Measurements from ENCODE around the gene NFASC.

NFASC gene

DNA sequence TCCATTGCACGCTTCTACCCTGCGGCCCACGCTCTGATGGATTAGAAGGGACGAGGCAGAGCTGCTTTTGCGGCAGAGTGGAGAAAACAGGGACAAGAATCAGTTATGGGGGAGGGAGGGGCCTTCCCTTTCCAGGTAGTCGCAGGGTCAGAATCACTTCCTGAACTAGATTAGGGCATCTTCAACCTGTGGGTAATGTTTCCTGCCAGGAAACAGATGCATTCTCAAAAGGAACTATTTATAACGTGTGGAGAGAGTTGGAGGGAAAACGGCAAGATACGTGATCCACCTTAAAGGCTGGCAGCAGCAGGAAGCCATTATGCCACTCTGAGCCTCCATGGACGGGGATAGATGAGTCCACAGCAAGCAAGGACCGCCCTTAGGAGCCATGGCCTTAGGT is 112.5 kb downstream of the NFASC start:
- DNase-seq (ENCODE audit: low read depth): no peak

DNA sequence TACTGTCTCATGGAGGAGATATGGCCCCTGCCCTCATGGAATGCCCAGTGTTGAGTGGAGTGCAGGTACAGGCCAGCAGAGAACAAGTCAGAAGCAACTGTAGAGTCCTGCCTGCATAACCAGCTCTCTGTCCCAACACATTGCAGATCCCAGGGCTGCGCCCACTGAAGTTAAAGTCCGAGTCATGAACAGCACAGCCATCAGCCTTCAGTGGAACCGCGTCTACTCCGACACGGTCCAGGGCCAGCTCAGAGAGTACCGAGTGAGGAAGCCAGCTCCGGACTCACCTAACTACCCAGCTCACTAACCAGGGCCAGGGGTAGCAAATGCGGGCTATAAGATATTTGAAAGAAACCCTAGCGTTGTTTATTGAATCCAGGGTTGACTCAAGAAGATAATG is 113.2 kb downstream of the NFASC start:
- no peak for DNase-seq (ENCODE audit: low read depth)

DNA sequence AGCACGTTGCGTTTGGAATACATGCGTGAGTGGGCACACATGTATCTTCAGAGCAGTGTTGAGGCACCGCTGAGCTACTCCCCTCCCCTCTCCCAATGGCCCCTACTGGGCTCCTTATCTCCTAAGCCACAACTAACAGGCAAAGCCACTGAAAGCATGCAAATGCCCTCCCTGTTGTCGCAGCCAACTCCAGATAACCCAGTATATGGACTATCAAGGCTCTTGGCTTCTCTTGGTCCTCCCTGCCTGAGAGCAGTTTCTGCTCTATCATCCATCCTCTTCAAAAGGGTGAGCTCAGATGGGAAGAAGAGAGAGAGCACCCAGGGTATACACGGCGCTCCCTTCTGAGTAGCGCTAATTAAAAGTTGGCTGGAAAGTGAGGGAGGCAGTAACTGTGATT is 113.8 kb downstream of the NFASC start:
- no peak for DNase-seq (ENCODE audit: low read depth)

DNA sequence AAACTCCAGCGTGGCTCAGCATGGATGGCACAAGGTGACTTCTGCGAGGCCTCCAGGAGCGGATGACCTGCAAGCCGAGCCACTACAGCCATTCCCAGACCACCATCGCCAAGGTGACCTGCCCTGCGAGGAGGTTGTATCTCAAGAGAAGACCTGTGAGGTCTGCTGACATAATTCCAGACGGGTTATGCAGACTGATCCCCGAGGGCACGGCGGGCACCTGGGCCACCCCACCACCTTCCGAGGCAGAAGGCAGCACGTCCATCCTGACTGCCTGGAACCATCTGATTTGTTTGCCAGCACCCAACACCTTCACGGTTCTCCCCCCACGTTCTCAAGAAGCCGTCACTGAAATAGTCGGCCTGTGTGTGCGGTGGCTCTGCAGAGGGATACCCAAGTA is 115.5 kb downstream of the NFASC start:
- no peak for DNase-seq (ENCODE audit: low read depth)

DNA sequence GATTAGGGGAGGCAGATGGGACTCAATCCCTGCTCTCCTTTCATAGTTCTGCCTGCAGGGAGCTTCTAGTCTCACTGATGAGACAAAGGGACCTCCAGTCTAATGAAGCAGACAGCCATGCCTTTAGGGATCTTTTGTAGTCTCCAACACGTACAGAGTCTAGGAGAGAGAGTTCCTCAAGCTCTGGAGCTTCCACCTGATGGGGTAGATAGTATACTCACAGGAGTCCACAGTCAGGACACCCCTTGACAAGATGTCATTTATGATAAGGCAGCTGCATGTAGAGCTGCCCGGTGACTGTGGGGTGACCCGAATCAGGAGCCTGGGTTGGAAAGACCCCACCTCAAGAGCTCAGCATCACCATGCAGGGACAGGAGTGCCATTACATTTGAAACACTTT is 117.0 kb downstream of the NFASC start:
- DNase-seq (ENCODE audit: low read depth): no peak

DNA sequence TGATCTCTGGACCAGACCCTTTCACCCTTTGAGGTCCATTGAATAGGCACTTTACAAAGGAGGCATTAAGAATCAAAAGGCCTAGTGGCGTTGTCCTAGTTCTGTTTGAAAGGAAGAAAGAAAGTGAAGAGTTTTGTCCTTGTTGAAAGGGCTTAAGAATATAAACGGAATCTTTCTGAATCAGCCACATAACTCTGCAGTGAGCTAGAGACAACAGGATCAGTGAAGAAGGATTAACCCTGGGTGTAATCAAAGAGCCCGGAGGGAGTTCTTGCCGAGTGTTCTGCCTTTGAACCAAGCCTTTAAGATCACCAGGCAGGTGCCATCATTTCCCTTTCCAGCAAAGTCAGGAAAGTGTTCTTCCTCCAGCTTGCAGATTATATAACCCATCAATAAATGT is 117.5 kb downstream of the NFASC start:
- DNase-seq (ENCODE audit: low read depth): no peak

DNA sequence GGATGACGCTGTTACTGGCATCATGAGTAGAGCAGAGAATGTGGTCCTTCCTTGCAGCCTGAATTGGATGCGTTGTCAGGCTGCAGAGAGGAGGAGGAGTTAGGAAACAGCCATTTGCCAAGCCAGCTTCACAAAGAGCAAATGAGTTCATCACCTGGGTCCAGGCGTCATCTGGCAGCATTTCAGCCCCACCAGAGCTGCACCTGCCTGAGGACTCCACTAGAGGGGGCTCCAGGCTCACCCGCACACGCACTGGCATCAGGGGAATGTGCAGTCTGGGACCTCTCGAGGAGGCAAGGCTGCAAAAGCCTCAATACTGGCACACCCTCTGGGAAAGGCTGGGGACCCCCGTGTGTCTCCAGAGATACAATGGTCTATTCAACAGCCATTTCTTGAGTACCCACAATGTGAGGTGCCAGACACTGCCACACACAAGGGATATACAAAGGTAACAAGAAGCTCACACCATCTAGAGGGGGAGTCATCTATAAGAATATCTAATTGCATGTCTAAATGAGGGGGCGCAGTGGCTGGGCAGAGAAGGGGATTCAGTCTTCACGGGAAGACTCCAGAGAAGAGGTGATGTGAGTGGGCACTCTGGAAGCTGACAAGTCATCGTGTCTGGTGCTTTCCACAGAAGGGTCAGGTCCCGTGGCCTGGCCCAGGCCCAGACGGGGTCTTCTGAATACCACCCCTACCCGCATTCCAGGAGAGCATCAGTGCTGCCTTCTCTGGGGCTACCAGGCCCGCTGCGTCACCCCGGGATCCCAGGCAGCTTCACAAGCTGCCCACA is 118.8 kb downstream of the NFASC start:
- peak; percentile 6 for DNase-seq (ENCODE audit: low read depth)

DNA sequence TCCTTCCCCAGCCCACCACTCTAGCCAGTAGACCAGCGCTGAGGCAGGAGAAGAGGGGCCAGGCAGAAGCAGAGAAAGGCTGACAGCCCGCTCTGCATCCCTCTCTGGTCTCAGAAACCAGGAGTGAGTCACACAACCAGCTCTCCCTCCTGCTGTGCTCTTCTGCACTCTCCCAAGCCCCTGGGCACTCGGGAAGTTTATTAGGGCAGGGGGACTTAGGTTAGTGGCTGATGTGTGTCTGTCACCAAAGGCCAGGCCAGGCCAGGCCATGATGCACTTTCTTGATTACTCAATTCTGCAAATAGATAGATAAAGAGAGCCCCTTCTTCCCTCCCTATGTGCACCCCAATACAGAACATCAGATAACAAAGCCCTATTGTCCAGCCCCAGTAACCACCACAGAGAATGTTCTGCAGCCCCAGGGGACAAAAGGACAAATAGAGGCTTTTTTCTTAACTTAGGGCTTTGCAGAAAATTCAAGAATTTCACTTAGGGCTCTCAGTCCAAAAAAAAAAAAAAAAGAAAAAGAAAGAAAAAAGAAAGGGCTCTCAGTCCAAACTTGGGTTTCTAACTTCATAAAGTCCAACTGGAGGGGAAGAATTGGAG is 119.5 kb downstream of the NFASC start:
- DNase-seq (ENCODE audit: low read depth): no peak

DNA sequence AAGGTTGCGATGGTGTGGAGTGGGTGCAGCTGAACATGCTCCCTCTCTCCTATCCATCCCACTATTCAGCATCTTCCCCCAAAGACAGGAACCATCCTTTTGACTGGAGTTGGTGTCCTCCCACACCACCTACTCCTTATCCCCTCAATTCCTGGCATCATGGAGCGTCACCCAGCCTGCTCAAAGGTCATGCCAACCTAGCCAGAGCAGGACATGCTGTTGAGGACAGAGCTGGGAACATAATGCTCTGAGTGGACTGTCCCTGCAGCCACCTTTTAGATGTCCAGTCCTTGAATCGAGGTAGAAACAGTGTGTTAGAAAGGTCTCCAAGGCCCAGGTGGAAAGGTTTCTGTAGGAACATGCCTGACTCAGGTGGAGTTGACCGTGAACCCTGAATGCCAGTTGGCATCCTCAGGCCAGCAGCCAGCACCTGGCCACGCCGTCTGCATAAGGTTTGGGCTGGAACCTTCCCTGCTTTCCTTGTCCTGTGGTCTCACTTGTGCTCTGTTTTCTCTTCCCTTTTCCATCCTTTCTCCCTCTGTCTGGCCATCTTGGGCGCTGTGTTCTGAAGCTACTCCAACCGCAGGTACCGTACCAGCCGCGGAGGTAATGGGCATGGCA is 120.2 kb downstream of the NFASC start:
- DNase-seq (ENCODE audit: low read depth): no peak

DNA sequence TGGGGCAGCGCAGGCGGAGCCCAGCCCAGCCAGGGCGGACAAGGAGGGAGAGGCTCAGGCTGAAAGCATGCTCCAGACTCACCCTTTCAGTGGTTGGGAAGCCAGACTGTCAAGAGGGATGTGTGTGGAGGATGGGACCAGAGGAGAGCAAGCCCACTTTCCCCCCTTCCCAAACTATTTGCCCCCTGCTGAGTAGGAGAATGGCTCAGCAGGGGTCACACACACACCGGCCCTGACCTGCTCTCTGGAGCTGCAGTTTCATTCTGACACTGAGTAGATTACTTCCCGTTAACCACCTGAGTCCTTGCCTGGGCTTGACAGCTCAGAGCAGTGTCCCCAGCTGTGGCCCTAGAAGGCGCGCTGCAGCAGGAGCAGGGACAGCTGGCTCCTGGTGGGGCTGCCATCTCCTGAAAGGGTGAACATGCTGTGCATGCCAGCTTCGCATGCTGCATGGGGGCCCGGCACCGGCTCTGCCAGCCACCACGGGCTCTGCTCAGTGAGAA is 120.7 kb downstream of the NFASC start:
- DNase-seq (ENCODE audit: low read depth): no peak

DNA sequence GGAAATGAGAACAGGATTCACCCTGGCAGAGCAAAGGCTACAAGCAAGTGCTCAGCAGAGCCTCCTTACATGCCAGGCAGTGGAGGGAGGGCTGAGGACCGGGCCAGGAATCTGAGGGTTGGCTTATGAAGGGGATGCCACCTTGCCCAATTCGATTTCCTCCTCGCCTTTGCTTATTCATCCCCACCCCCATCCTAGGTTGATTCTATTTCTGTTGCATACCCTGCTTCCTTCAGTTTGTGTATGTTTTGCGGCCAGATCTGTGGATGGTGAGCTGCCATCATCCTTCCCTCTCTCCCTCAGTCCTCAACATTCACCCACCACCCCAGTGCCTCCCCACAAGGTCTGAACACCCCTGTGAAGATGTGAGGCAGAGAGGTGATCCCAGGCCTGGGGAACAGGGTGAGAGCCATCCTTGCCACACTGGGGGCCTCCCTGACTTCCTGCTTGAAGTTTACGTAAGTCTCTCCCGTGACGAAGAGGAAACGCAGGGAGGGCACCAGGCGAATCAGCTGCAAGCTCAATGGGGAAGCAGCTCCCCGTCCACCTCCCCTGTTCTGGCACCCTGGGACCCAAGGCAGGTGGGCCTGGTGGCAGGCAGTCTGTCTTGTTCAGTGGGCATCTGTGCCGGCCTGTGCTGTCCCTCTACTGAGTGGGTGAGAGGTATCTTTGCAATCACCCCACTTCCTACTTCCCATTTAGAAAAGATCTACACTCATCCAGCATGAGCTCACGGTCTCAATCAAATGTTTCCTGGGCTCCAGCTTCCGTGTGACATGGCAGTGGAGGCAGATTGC is 121.7 kb downstream of the NFASC start:
- DNase-seq (ENCODE audit: low read depth): no peak

DNA sequence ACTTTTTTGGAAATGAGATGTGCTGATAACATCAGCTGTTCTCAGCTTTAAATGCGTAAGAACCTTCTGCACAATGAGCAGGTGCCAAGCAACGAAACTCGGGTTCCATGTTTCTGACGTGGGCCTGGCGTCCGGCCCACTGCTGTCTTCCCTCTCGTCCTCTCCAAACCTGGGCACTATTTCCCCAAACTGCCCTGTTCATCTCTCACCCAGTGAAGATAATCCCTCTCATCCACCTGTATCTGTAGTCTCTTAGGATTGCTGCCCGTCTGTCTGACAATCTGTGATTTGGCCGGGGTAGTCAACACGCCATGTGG is 122.3 kb downstream of the NFASC start:
- DNase-seq (ENCODE audit: low read depth): no peak

DNA sequence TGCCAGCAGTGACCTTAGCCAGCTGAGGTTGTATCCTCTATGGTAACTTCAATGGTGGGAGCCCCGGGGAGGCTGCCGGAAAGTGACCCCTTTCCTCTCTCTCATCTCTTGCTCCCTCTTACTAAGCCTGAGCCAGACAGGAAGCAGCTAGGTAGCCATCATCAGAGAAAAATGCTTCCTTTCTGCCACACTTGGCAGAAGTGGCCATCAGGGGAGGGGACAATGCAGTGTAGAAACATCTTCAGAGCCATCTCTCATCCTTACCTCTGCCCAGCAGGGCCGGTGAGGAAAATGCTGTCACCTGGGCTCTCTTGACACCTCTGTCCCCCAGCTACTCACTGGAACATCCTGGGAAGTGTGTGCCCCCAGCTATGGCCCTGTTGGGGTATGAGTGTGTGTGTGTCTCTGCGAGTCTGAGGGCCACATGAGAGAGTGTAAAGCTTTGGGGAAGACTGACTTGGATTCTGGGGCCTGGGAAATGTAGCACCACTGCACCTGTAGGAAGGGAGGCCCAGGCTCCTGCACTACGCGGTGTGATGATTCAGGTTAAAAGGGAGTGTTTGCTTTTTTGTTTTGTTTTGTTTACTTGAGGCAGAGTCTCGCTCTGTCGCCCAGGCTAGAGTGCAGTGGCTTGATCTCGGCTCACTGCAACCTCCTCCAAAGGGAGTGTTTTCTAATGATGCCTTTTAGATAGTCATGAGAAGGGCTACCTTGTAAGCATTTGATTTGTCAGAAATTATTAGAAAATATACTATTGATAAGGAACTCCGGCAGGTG is 123.6 kb downstream of the NFASC start:
- DNase-seq (ENCODE audit: low read depth): no peak

DNA sequence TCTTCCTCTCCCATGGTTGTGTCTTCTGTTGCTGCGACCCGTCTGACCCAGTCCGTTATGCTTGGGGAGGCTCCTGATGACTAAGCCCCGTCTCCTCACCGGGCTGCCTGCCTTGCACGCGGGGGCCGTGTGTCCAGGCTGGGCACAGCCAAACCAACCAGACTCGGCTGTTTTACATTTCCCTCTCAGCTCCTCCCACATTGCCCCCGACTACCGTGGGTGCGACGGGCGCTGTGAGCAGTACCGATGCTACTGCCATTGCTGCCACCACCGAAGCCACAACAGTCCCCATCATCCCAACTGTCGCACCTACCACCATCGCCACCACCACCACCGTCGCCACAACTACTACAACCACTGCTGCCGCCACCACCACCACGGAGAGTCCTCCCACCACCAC is 126.3 kb downstream of the NFASC start:
- no peak for DNase-seq (ENCODE audit: low read depth)

DNA sequence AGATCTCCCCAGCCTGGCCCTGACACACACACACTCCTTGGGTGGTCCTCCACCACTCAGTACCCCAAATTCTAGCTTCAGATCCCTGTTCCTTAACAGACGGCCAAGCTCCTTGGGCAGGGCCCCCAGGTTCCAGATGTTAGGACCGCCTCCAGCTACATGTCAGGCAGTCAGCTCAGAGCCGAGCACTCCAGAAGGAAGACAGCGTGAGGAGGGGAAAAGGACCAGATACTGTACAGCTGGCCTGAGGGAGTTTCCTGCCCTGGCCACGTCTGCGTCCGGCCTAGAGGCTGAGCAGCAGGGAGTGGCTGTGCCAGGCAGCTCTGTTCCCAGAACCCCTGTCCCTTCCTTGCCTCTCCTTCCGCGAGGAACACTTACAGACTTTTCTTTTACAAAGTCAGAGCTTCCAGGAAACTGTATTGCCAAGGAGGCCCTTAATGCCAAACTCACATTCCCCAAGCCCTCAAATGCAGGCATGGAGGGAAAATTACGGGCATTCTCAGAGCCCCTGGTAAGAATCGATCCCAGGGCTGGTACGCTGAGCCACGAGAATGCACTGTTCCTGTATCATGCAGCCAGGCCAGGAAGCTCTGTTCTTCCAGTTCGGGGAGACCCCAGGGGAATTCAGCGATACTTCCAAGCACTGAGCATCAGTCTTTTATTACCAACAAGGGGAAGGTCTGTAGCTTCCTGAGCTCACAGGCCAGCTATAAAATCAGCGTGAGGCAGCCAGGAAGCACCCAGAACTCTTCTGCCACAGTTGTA is 127.1 kb downstream of the NFASC start:
- no peak for DNase-seq (ENCODE audit: low read depth)

DNA sequence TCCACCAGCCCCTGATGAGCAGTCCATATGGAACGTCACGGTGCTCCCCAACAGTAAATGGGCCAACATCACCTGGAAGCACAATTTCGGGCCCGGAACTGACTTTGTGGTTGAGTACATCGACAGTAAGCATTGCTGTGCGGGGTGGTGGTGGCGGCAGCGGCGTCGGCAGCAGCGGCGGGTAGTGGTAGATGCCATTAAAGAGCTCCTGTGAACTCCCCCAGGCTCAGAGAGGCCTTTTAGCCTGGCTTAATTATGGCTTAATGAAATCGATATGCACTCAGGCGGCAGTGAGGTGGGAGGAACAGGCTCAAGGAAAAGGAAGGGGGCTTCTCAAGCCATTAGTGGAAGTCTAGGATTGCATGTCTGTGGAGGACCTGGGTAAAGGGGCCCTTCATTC is 130.5 kb downstream of the NFASC start:
- DNase-seq (ENCODE audit: low read depth): no peak

DNA sequence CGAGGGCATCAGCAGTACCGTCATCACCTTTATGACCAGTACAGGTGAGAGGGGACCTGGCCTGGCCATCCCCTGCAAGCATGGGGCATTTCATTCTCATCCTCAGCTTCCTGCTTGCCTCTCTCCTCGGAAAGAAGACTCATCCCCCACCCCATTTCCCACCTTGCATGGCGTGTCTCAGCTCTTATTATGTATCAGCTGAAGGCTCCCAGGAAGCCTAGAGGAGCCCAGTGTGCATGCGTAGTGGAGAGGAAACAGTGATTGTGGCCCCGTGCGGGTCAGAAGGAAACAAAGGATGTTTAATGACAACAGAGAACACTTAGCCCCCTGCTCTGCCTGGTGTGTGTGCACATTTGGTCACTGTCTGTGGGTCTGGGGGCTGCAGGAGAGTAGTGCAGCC is 132.0 kb downstream of the NFASC start:
- no peak for DNase-seq (ENCODE audit: low read depth)

DNA sequence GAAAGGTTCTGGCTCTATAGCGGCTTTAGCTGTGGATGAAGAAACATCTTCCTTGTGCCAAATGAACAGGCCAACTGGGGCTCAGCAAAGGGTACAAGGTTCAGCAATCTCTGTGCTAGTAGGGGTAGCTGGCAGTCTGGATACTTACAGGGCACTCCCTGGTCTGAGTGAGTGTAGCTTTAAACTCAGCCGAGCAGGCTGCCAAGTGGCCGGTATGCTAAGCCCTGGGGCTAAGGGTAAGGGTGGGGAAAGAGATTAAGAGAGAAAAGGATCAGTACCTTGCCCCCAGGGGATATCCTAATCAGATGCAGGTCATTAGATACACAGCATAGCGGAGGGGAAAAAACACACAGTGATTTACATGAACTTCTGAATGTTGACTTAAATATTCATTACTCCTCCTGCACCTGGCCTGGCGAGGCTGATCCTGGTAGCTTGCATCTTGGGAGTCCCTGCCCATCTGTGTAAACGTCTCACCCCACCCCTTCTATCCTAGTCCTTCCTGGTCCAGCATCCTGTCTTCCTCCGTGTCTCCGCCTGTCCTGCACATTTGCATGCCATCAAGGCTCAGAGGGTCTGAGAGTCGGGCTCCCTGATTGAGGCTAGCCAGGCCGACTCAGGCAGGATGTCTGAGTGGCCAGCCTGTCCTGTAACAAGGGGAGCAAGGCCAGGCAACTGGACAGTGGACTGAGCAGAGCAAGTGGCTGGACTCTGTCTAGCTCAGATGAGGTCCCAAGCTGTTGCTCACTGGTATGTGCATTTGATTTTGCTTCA is 132.9 kb downstream of the NFASC start:
- no peak for DNase-seq (ENCODE audit: low read depth)

DNA sequence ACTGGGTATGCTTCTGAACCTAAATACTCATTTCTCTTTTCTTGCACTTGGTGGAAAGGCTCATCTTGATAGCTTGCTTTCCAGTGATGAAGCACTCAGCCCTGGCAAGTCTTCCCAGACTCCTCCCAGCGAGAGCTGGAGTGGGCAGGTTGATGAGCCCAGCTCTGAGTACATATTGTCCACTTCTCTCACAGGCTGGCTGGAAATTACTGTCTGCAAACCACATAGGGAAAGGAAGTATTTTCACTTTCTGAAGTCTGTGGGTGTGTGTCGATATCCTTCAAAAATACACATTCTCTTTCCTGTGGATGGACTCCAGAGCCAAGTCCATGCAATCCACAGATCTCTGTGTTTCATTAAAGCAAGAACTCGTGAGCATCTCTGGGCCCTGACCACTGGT is 133.7 kb downstream of the NFASC start:
- DNase-seq (ENCODE audit: low read depth): no peak

DNA sequence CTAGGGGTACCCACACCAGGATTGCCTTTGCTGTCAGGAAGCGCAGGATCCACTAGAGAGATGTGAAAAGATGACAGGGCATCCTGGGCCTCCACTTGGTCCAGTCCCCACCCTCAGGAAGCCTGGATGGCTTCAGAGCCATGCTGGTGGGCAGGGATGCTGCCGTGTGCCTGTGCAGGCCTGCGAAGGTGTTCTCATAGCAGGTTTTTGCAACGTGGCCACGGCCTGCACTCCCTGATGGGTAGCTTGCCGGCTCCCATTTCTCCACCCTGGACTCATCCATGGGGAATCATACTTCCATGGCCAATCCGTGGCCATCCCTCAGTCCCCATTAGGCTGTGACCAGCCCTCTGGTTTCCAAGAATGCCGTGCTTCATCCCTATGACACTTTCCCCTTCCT is 138.2 kb downstream of the NFASC start:
- DNase-seq (ENCODE audit: low read depth): no peak

Data from stimulated activated CD8-positive, alpha-beta memory T cell treated with anti-CD3 and anti-CD28 coated beads, Interleukin-12 subunit alpha, Interleukin-12 subunit beta, amount 100 ng/mL, for 1 hour (primary cell).